GM12872 (cell line): ENCODE data around the gene BORCS5.

Experiments
- CTCF ChIP-seq: IDR thresholded peaks from 3 replicates; pipeline ENCODE4 v1.5.1; 2011; ENCODE audit warnings: low read depth, mild to moderate bottlenecking, low read length, moderate library complexity; ENCODE audit not compliant: insufficient read depth

The BORCS5 gene

GRCh38 chr12:12356896-12357718 lies at the start of gene BORCS5:
TSS of gene BORCS5 (plus strand) at chr12:12357078. CDS start at chr12:12357452, 374 bp downstream.
- 0 out of 3 replicates have a peak, but pooled peaks have one; percentile 22 for TF ChIP-seq CTCF

GRCh38 chr12:12315838-12316237 lies 41.0 kb upstream of the BORCS5 start:
- TF ChIP-seq CTCF, result no peak

- no peak for TF ChIP-seq CTCF
These were observed 37.3 kb upstream of the BORCS5 start for GRCh38 chr12:12319451-12320183.

- no peak for TF ChIP-seq CTCF
These were observed 33.8 kb upstream of the BORCS5 start for GRCh38 chr12:12323118-12323517.

GRCh38 chr12:12323591-12323990 lies 33.3 kb upstream of the BORCS5 start:
- TF ChIP-seq CTCF, result no peak

- no peak for TF ChIP-seq CTCF
These were observed 30.6 kb upstream of the BORCS5 start for GRCh38 chr12:12326262-12326661.

- TF ChIP-seq CTCF, result peak; percentile 71
These were observed 29.1 kb upstream of the BORCS5 start for GRCh38 chr12:12327802-12328201.
